Measurements from ENCODE around the gene ERAP2. TPM values are rescaled to one million over a fixed set of nuclear protein-coding genes. Genes with fewer than 3 reads are reported as not detected.
A peak's percentile ranks its signal among the peaks of the same experiment; 100 is the strongest.

ERAP2 gene
- total RNA-seq, 2 experiments from 2014 or later, result 43.0 to 44.5 TPM

GRCh38 chr5:96922499-96923244 lies 46.4 kb downstream of the ERAP2 start:
- Mint-ChIP-seq H3K36me3 (ENCODE audit: low read depth) (peaks cover 26% of the 10 kb centered on the region), H3K9me3 (no peaks in the 10 kb centered on the region), H3K4me3 (no peak overlapping the region), H3K27ac (peak overlapping the region; percentile 11), H3K4me1 (ENCODE audit: low read depth) (peaks cover 62% of the 10 kb centered on the region), H3K27me3 (no peaks in the 10 kb centered on the region)
- intact Hi-C loops (cut with micrococcal nuclease), result no loop called here
- TF ChIP-seq CTCF (IDR thresholded peaks at IDR 0.05), result no peak
- ChIA-PET CTCF (interaction anchor here (2.1 kb wide), 1 partner anchor 54 kb away, joined by 10 read pairs; no protein-coding TSS in a partner anchor), POLR2A (interaction anchor here (1.0 to 1.1 kb wide), 2 partner anchors 26 to 29 kb away, joined by 3 read pairs; no protein-coding TSS in a partner anchor)
- ATAC-seq, result no peak
- no peak for DNase-seq

- H3K9me3 Mint-ChIP-seq, result no peaks in the 10 kb centered on the region
- CTCF ChIA-PET, result interaction anchor here (0.6 to 2.1 kb wide), 6 partner anchors 33 to 252 kb away, joined by 3 to 10 read pairs (median 3); partner anchors contain the start of gene LIX1
- ATAC-seq (peak; percentile 68), DNase-seq (peak; percentile 41)
- no peak for TF ChIP-seq CTCF (IDR thresholded peaks at IDR 0.05)
- peaks cover 21% of the 10 kb centered on the region for H3K36me3 Mint-ChIP-seq (ENCODE audit: low read depth)
- no peak overlapping the region for H3K4me3 Mint-ChIP-seq
- POLR2A ChIA-PET, result interaction anchor here (0.6 to 1.2 kb wide), 5 partner anchors 9 to 48 kb away, joined by 3 to 4 read pairs (median 3); partner anchors contain the start of gene ERAP2
- peak overlapping the region; percentile 83 for H3K27ac Mint-ChIP-seq
- intact Hi-C loops (cut with micrococcal nuclease), result no loop called here
- no peaks in the 10 kb centered on the region for H3K27me3 Mint-ChIP-seq
- H3K4me1 Mint-ChIP-seq (ENCODE audit: low read depth), result peaks cover 61% of the 10 kb centered on the region
These were observed 47.7 kb downstream of the ERAP2 start for GRCh38 chr5:96924016-96924443.

GRCh38 chr5:96926276-96926675 lies 50.0 kb downstream of the ERAP2 start:
- H3K4me1 Mint-ChIP-seq (ENCODE audit: low read depth), result peaks cover 59% of the 10 kb centered on the region
- peaks cover 17% of the 10 kb centered on the region for H3K36me3 Mint-ChIP-seq (ENCODE audit: low read depth)
- no peak overlapping the region for H3K4me3 Mint-ChIP-seq
- POLR2A ChIA-PET, result no interaction called here
- DNase-seq (no peak), ATAC-seq (no peak)
- no peak for TF ChIP-seq CTCF (IDR thresholded peaks at IDR 0.05)
- intact Hi-C loops (cut with micrococcal nuclease), result no loop called here
- no peak overlapping the region for H3K27ac Mint-ChIP-seq
- no peaks in the 10 kb centered on the region for H3K27me3 Mint-ChIP-seq
- CTCF ChIA-PET, result no interaction called here
- H3K9me3 Mint-ChIP-seq, result no peaks in the 10 kb centered on the region

GRCh38 chr5:96927008-96927407 lies 50.7 kb downstream of the ERAP2 start:
- H3K27ac Mint-ChIP-seq, result no peak overlapping the region
- POLR2A ChIA-PET, result no interaction called here

More at GRCh38 chr5:96927008-96927407, 50.7 kb downstream of the ERAP2 start:
- peaks cover 17% of the 10 kb centered on the region for H3K36me3 Mint-ChIP-seq (ENCODE audit: low read depth)
- intact Hi-C loops (cut with micrococcal nuclease), result no loop called here
- peaks cover 61% of the 10 kb centered on the region for H3K4me1 Mint-ChIP-seq (ENCODE audit: low read depth)
- no peaks in the 10 kb centered on the region for H3K27me3 Mint-ChIP-seq
- CTCF ChIA-PET, result no interaction called here
- H3K9me3 Mint-ChIP-seq, result no peaks in the 10 kb centered on the region
- H3K4me3 Mint-ChIP-seq, result no peak overlapping the region
- no peak for ATAC-seq
- DNase-seq, result no peak
- TF ChIP-seq CTCF (IDR thresholded peaks at IDR 0.05), result no peak

Data from activated CD8-positive, alpha-beta T cell treated with anti-CD3 and anti-CD28 coated beads for 36 hours (primary cell).